ENCODE measurements around the gene CARHSP1. TPM values are rescaled to one million over a fixed set of nuclear protein-coding genes. Genes with fewer than 3 reads are reported as not detected.

CARHSP1 gene
- total RNA-seq, 2 experiments from 2014 or later, result 25.5 to 27.8 TPM

DNA sequence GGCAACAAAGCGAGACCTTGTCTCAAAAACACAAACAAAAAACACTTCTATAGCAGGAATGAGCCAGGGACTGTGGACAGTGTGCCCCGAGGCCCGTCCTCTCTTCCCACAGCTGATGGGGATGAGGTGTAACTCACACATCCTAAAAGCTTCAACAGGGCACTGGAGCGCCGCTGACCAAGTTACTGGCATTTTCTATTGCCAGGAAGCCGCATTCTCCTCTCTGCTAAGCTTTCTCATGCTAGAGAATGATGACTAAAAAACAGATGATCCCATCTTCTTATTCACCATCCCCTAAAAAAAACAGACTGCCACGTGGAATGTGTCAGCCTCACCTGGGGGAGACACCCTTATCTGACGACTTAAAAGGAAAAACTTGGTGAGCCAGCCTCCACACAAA lies 16.3 kb downstream of the CARHSP1 start:
- H3K4me1 ChIP-seq (ENCODE audit: insufficient read depth, low read length), result peaks cover 22% of the 10 kb centered on the region
- Mint-ChIP-seq H3K27ac (peak overlapping the region; percentile 33), H3K27me3 (no peaks in the 10 kb centered on the region), H3K4me3 (no peak overlapping the region), H3K36me3 (ENCODE audit: low read depth) (peaks cover 53% of the 10 kb centered on the region), H3K9me3 (no peaks in the 10 kb centered on the region), H3K4me1 (ENCODE audit: low read depth) (peaks cover 32% of the 10 kb centered on the region)
- H3K27ac ChIP-seq (ENCODE audit: low read depth in 1 of 2, low read length in 2 of 2), result no peak overlapping the region
- TF ChIP-seq, protein P1, sequence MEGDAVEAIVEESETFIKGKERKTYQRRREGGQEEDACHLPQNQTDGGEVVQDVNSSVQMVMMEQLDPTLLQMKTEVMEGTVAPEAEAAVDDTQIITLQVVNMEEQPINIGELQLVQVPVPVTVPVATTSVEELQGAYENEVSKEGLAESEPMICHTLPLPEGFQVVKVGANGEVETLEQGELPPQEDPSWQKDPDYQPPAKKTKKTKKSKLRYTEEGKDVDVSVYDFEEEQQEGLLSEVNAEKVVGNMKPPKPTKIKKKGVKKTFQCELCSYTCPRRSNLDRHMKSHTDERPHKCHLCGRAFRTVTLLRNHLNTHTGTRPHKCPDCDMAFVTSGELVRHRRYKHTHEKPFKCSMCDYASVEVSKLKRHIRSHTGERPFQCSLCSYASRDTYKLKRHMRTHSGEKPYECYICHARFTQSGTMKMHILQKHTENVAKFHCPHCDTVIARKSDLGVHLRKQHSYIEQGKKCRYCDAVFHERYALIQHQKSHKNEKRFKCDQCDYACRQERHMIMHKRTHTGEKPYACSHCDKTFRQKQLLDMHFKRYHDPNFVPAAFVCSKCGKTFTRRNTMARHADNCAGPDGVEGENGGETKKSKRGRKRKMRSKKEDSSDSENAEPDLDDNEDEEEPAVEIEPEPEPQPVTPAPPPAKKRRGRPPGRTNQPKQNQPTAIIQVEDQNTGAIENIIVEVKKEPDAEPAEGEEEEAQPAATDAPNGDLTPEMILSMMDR (IDR thresholded peaks at IDR 0.05), result no peak
- ChIA-PET CTCF (no interaction called here), POLR2A (interaction anchor here (1.2 to 2.1 kb wide), 2 partner anchors 12 to 16 kb away, joined by 3 to 7 read pairs; partner anchors contain the start of gene CARHSP1)
- H3K36me3 ChIP-seq (ENCODE audit: insufficient read depth, low read length), result peaks cover 37% of the 10 kb centered on the region
- H3K27me3 ChIP-seq (ENCODE audit: control insufficient read depth in 1 of 2, insufficient read depth in 2 of 2, low read length in 2 of 2), result no peaks in the 10 kb centered on the region
- intact Hi-C loops (cut with DNase I, micrococcal nuclease), result no loop called here
- no peak overlapping the region for H3K4me3 ChIP-seq (ENCODE audit: low read length)
- no peaks in the 10 kb centered on the region for H3K9me3 ChIP-seq (ENCODE audit: control insufficient read depth in 1 of 2, insufficient read depth in 1 of 2, low read length in 2 of 2)
- DNase-seq, result no peak
- ATAC-seq (ENCODE audit: poor library complexity), result no peak

DNA sequence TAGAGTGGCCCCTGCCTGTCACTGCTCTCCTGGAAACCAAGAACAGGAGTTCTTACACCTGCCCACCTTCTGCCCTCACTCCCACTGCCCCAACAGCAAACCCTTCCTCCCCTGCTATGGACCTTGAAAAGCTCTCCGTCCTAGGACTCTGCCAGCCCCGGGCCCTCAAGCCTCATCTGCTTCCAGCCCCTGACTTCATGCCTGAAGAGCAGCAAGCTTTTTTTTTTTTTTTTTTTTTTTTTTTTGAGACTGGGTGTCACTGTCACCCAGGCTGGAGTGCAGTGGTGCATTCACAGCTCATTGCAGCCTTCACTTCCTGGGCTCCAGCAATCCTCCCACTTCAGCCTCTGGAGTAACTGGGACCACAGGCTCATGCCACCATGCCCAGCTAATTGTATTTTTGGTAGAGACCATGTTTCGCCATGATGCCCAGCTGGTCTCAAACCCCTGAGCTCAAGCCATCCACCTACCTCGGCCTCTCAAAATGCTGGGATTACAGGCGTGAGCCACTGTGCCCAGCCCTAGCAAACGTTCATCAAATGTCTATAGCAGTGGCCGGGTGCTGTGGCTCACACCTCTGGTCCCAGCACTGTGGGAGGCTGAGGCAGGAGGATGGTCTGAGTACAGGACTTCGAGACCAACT lies 16.9 kb downstream of the CARHSP1 start:
- Histone ChIP-seq H3K27me3 (ENCODE audit: control insufficient read depth in 1 of 2, insufficient read depth in 2 of 2, low read length in 2 of 2) (no peaks in the 10 kb centered on the region), H3K9me3 (ENCODE audit: control insufficient read depth in 1 of 2, insufficient read depth in 1 of 2, low read length in 2 of 2) (no peaks in the 10 kb centered on the region), H3K36me3 (ENCODE audit: insufficient read depth, low read length) (peaks cover 40% of the 10 kb centered on the region), H3K4me3 (ENCODE audit: low read length) (no peak overlapping the region), H3K4me1 (ENCODE audit: insufficient read depth, low read length) (peaks cover 20% of the 10 kb centered on the region), H3K27ac (ENCODE audit: low read depth in 1 of 2, low read length in 2 of 2) (no peak overlapping the region)
- Mint-ChIP-seq H3K4me3 (no peak overlapping the region), H3K27ac (peak overlapping the region; percentile 43), H3K27me3 (no peaks in the 10 kb centered on the region), H3K36me3 (ENCODE audit: low read depth) (peaks cover 52% of the 10 kb centered on the region), H3K4me1 (ENCODE audit: low read depth) (peaks cover 30% of the 10 kb centered on the region), H3K9me3 (no peaks in the 10 kb centered on the region)
- DNase-seq, result no peak
- POLR2A ChIA-PET, result interaction anchor here (1.2 to 2.1 kb wide), 2 partner anchors 12 to 17 kb away, joined by 3 to 7 read pairs; partner anchors contain the start of gene CARHSP1
- intact Hi-C loops (cut with DNase I, micrococcal nuclease), result no loop called here
- no peak for ATAC-seq (ENCODE audit: poor library complexity)
- CTCF ChIA-PET, result interaction anchor here (1.2 kb wide), 1 partner anchor 85 kb away, joined by 5 read pairs; no protein-coding TSS in a partner anchor
- TF ChIP-seq, protein P1 (IDR thresholded peaks at IDR 0.05), result no peak

DNA sequence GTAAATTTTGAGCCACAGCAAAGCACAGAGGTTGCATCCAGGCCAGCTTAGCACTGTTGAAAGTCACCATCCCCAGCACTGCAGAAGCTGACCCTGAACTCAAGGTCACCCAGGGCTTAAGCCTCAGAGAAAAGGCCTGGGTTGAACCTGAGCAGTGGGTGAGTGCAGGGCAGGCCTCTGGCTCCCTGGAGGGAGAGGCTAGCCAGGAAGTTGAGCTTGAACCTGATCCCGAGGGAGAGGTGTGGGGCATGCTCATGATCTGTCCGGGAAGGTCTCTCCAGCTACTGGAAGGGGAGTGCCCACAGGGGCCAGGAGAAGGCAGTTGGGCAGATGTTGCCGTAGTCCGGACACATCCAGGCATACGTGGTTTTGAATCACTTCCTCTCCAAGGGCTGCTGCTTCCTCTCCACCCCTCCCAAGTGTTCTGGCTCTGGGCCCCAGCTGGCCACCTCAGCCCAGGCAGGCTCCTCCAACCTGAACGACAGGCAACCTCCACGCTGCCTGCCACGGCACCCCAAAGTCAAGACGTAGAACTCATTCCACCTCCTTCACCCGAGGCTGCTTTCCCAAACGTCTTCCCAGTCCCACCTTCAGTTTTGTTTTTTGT lies 18.4 kb downstream of the CARHSP1 start:
- Histone ChIP-seq H3K4me3 (ENCODE audit: low read length) (no peak overlapping the region), H3K9me3 (ENCODE audit: control insufficient read depth in 1 of 2, insufficient read depth in 1 of 2, low read length in 2 of 2) (no peaks in the 10 kb centered on the region), H3K27ac (ENCODE audit: low read depth in 1 of 2, low read length in 2 of 2) (peak overlapping the region; percentile 13), H3K27me3 (ENCODE audit: control insufficient read depth in 1 of 2, insufficient read depth in 2 of 2, low read length in 2 of 2) (no peaks in the 10 kb centered on the region), H3K4me1 (ENCODE audit: insufficient read depth, low read length) (peaks cover 15% of the 10 kb centered on the region), H3K36me3 (ENCODE audit: insufficient read depth, low read length) (peaks cover 30% of the 10 kb centered on the region)
- DNase-seq, result peak in 1 of 14 experiments; percentile 27
- ATAC-seq (ENCODE audit: poor library complexity), result no peak
- peaks cover 22% of the 10 kb centered on the region for H3K4me1 Mint-ChIP-seq (ENCODE audit: low read depth)
- intact Hi-C loops (cut with DNase I, micrococcal nuclease), result no loop called here
- H3K9me3 Mint-ChIP-seq, result no peaks in the 10 kb centered on the region
- H3K27me3 Mint-ChIP-seq, result no peaks in the 10 kb centered on the region
- ChIA-PET CTCF (no interaction called here), POLR2A (no interaction called here)
- peak overlapping the region; percentile 77 for H3K27ac Mint-ChIP-seq
- no peak overlapping the region for H3K4me3 Mint-ChIP-seq
- TF ChIP-seq, protein P1 (IDR thresholded peaks at IDR 0.05), result no peak
- H3K36me3 Mint-ChIP-seq (ENCODE audit: low read depth), result peaks cover 47% of the 10 kb centered on the region
